Cerebellar nuclear complex (tissue), 1 donor: ENCODE measurements around the gene BLOC1S4.
"Not testable (repeated sequence)": the region's sequence is repeated elsewhere in the genome, so short reads cannot be mapped to it uniquely, and the experiment has no call there.

ENCODE experiments used
- DNase-seq, 2 experiments: peaks; one replicate each; lab custom pipeline; 2025; lab: John Stamatoyannopoulos, UW

Gene BLOC1S4

GRCh38 chr4:6718932-6719610 lies 3.1 kb downstream of the BLOC1S4 start:
- DNase-seq: no peak

DNA sequence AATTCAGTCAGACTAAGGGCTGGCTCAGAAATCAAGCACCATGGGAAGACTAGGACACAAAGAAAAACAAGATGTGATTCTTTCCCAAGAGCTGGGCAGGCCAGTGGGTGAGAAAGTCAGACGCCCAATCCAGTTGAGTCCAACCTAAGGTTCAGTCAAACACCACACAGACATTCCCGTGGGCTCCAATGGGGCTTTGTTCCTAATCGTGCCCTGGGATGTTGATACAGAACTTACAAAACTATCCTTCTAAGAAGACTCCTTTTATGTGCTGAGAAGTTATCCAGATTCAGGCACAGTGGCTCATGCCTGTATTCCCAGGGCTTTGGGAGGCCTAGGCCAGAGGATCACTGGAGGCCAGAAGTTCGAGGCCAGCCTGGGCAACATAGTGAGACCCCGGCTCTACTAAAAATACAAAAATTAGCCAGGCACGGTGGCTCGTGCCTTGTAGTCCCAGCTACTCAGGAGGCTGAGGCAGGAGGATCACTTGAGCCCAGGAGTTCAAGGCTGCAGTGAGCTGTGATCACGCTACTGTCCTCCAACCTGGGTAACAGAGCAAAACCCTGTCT lies 3.7 kb downstream of the BLOC1S4 start:
- DNase-seq: no peak

DNA sequence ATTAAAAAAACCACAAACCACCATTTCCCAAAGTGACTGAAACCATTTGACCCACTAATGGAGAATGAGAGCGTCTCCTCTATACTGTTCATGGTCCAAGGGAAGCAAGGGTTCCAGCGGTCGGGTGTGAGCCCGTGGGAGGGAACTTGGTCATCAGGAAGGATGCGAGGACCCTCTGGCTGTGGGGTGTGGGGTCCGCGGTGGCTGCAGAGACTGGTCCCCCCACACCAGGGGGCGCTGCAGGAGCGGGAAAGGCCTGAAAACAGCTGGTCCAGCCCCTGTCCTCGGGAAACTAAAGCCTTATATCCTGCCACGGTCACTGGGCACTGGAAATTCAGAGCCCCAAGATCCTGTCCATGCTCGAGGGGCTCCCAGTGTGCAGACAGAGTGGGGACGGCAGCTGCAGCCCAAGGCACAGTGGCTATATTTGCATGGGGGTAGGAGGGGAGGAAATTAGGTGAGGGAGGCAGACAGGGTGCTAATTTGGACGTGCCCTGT lies 4.3 kb downstream of the BLOC1S4 start:
- DNase-seq: no peak

GRCh38 chr4:6721121-6721520 lies 5.1 kb downstream of the BLOC1S4 start:
- no peak for DNase-seq

DNA sequence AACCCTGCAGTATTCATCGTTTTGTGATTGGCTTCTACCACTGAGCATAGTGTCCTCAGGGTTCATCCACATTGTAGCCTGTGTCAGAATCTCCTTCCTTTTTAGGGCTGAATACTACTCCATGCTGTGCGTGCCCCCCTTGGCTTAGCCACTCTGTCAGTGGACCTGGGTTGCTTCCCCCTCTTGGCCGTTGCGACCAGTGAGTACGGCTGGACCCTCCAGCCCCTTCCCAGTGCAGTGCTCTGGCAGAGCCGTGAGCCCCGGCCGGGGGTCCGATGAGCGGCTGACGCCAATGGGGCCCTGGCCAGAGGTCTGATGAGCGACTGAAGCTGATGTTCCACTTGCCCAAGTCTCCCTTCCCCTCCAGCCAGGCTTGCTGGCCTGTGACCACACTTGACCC lies 6.9 kb downstream of the BLOC1S4 start:
- no peak for DNase-seq

- no peak for DNase-seq
Measured at GRCh38 chr4:6723851-6724250, 7.9 kb downstream of the BLOC1S4 start.

- no peak for DNase-seq
Measured at GRCh38 chr4:6724421-6725111, 8.6 kb downstream of the BLOC1S4 start.

- DNase-seq: not testable (repeated sequence)
Measured at GRCh38 chr4:6725427-6725961, 9.5 kb downstream of the BLOC1S4 start.

DNA sequence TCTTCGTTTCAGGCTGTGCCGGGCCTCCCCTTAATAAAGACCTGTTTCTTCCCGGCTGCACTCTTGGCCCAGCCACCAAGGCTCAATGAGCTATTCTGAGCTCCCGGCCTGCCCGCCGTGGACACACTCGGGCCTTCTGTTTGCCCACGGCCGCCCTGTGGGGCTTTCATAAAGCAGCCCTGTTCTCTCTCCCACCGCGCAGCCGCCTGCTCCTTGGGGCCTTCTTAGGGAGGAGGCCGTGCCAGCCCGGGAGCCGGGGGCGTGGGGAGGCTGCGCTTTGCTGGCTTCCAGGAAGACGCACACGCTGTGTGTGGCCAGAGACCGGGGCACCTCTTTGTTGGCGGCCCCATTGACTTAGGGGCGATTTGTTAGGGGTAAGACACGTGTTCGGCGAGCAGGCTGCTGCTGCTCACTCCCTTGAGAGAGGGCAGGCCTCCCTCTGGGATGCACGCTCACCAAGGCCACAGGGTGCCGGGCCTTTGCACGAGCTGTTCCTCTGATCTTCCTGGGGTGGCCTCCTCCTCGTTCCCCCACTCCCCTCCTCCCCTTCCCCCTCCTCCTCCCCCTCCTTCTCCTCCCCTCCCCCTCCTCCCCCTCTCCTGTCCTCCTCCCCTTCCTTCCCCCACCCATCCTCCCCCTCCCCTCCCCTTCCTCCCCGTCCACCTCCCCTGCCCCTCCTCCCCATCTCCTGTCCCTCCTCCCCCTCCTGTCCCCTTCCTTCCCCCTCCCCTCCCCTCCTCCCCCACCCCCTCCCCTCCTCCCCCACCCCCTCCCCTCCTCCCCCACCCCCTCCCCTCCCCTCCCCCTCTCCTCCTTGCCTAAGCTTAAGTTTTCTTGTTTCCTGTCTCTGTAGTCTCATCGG lies 11.3 kb downstream of the BLOC1S4 start:
- DNase-seq: no peak

DNA sequence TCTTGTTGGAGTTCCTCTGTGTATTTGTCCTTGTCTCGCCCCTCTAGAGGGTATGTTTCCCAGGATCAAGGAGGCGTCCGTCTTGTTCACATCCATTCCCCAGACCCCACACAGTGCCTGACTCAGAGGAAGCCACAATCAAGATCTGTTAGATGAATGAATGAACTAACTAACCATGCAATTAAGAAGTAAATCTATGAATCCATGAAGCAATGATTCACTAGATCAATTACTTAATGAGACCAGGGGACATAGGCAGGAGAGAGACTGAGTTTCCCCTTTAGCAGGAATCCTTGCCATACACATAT lies 11.9 kb downstream of the BLOC1S4 start:
- no peak for DNase-seq

DNA sequence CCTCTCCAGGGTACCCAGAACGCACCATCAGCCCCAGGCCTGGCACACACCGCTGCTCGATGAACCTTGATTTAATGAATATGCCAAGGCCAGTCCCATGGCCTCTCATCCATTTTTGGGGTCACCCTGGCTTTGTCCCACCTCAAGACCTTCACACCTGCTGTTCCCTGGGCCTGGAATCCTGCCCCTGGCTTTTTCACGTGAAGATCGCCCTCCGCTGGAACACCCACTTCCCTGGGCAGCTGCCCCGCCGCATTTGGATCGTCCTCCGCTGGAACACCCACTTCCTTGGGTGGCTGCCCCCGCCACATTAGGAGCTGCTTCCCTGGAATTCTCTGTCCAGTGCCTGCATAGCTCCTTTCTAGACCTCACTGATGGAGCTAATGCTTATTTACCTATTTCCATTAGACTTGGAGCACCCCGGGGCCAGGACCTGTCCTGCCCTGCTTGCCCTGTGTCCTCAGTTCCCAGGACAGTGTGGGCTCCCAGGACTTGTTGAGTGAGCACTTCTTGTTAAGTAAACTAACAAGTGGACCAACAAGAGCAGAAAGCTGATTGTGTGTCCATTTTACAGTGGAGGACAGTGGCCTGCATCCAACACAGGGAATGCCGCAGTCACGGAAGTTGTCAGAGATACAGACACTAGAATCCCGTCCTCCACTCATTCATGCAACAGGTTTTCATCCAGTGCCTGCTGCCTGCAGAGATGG lies 12.5 kb downstream of the BLOC1S4 start:
- no peak for DNase-seq

GRCh38 chr4:6730603-6731317 lies 14.8 kb downstream of the BLOC1S4 start:
- DNase-seq: no peak

DNA sequence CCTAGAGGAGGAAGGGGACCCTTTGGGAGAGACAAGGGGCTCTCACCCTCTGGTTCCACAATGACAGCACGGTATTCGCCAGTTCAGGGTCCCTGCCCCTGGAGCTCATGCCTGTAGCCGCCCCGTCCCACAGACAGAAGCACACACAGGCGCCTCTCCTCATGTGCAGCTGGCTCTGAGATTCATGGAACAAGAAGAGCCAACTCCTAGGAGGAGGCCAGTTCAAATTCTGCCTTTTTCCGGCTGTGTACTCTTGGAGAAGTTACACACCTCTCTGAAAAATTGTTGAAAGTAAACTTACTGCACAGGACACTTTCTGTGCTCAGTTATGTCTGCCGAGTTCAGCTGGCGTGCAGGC lies 15.3 kb downstream of the BLOC1S4 start:
- DNase-seq: no peak

- DNase-seq: no peak
Measured at GRCh38 chr4:6731780-6732179, 15.8 kb downstream of the BLOC1S4 start.

- no peak for DNase-seq
Measured at GRCh38 chr4:6732441-6733357, 16.7 kb downstream of the BLOC1S4 start.

- no peak for DNase-seq
Measured at GRCh38 chr4:6733358-6734164, 17.6 kb downstream of the BLOC1S4 start.

GRCh38 chr4:6734165-6734786 lies 18.3 kb downstream of the BLOC1S4 start:
- DNase-seq: no peak

- no peak for DNase-seq
Measured at GRCh38 chr4:6739920-6740319, 23.9 kb downstream of the BLOC1S4 start.

- no peak for DNase-seq
Measured at GRCh38 chr4:6740347-6740746, 24.4 kb downstream of the BLOC1S4 start.
